OCI-LY1 (cell line): ENCODE measurements around the gene EPN3.

Experiments
- H2AFZ ChIP-seq: fragments of 200-600 bp; sonication (generic), shearing (Covaris generic); 2 replicates; pipeline ENCODE4 v1.6.0; 2014; ENCODE audit warnings: antibody characterized with exemption, mild to moderate bottlenecking, low read length
- H3F3A ChIP-seq: fragments of 200-600 bp; sonication (generic), shearing (Covaris generic); 2 replicates; pipeline ENCODE4 v1.6.0; 2014; ENCODE audit warnings: mild to moderate bottlenecking, antibody characterized with exemption, low read length, moderate library complexity; ENCODE audit not compliant: insufficient read depth
- H3K27ac ChIP-seq: fragments of 200-600 bp; sonication (generic); 2 replicates; pipeline ENCODE4 v1.5.1; 2014; ENCODE audit warnings: low read length, mixed run types, mild to moderate bottlenecking, low read depth; ENCODE audit not compliant: poor library complexity, severe bottlenecking
- H3K27me3 ChIP-seq: fragments of 200-600 bp; sonication (generic); 2 replicates; pipeline ENCODE4 v1.6.0; 2014; ENCODE audit warnings: antibody characterized with exemption, mild to moderate bottlenecking, low read length, moderate library complexity; ENCODE audit not compliant: insufficient read depth
- H3K36me3 ChIP-seq: fragments of 200-600 bp; sonication (generic); 2 replicates; pipeline ENCODE4 v1.6.1; 2014; ENCODE audit warnings: mild to moderate bottlenecking, antibody characterized with exemption, low read length, moderate library complexity, mixed read lengths; ENCODE audit not compliant: insufficient read depth
- H3K4me1 ChIP-seq: fragments of 200-600 bp; sonication (generic); 2 replicates; pipeline ENCODE4 v1.5.1; 2014; ENCODE audit warnings: mild to moderate bottlenecking, low read length, moderate library complexity; ENCODE audit not compliant: insufficient read depth, severe bottlenecking
- H3K4me2 ChIP-seq: fragments of 200-600 bp; sonication (generic), shearing (Covaris generic); 2 replicates; pipeline ENCODE4 v1.6.1; 2014; ENCODE audit warnings: low read length
- H3K4me3 ChIP-seq: fragments of 200-600 bp; sonication (generic); 2 replicates; pipeline ENCODE4 v1.5.1; 2014; ENCODE audit warnings: low read length, low read depth, mild to moderate bottlenecking, mixed read lengths; ENCODE audit not compliant: poor library complexity, severe bottlenecking
- H3K79me2 ChIP-seq: fragments of 200-600 bp; shearing (Covaris generic); 2 replicates; pipeline ENCODE4 v1.6.1; 2016; ENCODE audit warnings: mixed run types, low read length, mixed read lengths; ENCODE audit not compliant: insufficient read depth
- H3K9ac ChIP-seq: fragments of 200-600 bp; sonication (generic), shearing (Covaris generic); 2 replicates; pipeline ENCODE4 v1.6.1; 2014; ENCODE audit warnings: mild to moderate bottlenecking, low read length, mixed read lengths
- H3K9me2 ChIP-seq: fragments of 200-600 bp; sonication (generic), shearing (Covaris generic); 2 replicates; pipeline ENCODE4 v1.6.1; 2014; ENCODE audit warnings: low read depth, mild to moderate bottlenecking, low read length, mixed read lengths
- H3K9me3 ChIP-seq: fragments of 200-600 bp; shearing (Covaris generic); 2 replicates; pipeline ENCODE4 v1.6.1; 2014; ENCODE audit warnings: low read length, mixed read lengths
- H4K20me1 ChIP-seq: fragments of 200-600 bp; sonication (generic), shearing (Covaris generic); 2 replicates; pipeline ENCODE4 v1.6.0; 2016; ENCODE audit warnings: mild to moderate bottlenecking, low read length; ENCODE audit not compliant: insufficient read depth
- CTCF ChIP-seq: fragments of 200-600 bp; sonication (generic), shearing (Covaris generic); IDR thresholded peaks from 2 replicates; pipeline ENCODE4 v1.5.1; 2017; ENCODE audit warnings: mild to moderate bottlenecking, antibody characterized with exemption, low read length, moderate library complexity, mixed read lengths
- EZH2 ChIP-seq: fragments of 200-600 bp; sonication (generic), shearing (Covaris generic); IDR thresholded peaks from 2 replicates; pipeline ENCODE4 v1.8.0; 2017; ENCODE audit warnings: borderline replicate concordance, mixed run types, mild to moderate bottlenecking, antibody characterized with exemption, low read length, moderate library complexity, mixed read lengths

The EPN3 gene

GRCh38 chr17:50487213-50488096 lies 45.1 kb upstream of the EPN3 start:
- Histone ChIP-seq H3F3A (no peaks in the 10 kb centered on the region), H3K27ac (no peak overlapping the region), H3K9me3 (no peaks in the 10 kb centered on the region), H3K4me1 (no peaks in the 10 kb centered on the region), H3K4me2 (no peak overlapping the region), H3K9me2 (no peaks in the 10 kb centered on the region), H3K79me2 (no peaks in the 10 kb centered on the region), H3K27me3 (no peaks in the 10 kb centered on the region), H3K4me3 (no peak overlapping the region), H4K20me1 (no peaks in the 10 kb centered on the region), H2AFZ (no peak overlapping the region), H3K36me3 (no peaks in the 10 kb centered on the region), H3K9ac (no peak overlapping the region)
- TF ChIP-seq EZH2: no peak
- no peak for TF ChIP-seq CTCF

- Histone ChIP-seq H3K36me3 (no peaks in the 10 kb centered on the region), H3K9me3 (no peaks in the 10 kb centered on the region), H3K27ac (no peak overlapping the region), H3K79me2 (no peaks in the 10 kb centered on the region), H3K4me3 (no peak overlapping the region), H3K4me1 (no peaks in the 10 kb centered on the region), H3K9me2 (no peaks in the 10 kb centered on the region), H4K20me1 (no peaks in the 10 kb centered on the region), H3K27me3 (no peaks in the 10 kb centered on the region), H2AFZ (no peak overlapping the region), H3F3A (no peaks in the 10 kb centered on the region), H3K4me2 (no peak overlapping the region), H3K9ac (no peak overlapping the region)
- TF ChIP-seq CTCF (no peak), EZH2 (no peak)
These were observed 43.7 kb upstream of the EPN3 start for GRCh38 chr17:50488880-50489279.

- Histone ChIP-seq H3K9me2 (no peaks in the 10 kb centered on the region), H3K27me3 (no peaks in the 10 kb centered on the region), H2AFZ (no peak overlapping the region), H3F3A (no peaks in the 10 kb centered on the region), H3K9me3 (no peaks in the 10 kb centered on the region), H3K4me3 (no peak overlapping the region), H3K4me1 (no peaks in the 10 kb centered on the region), H4K20me1 (no peaks in the 10 kb centered on the region), H3K4me2 (no peak overlapping the region), H3K79me2 (no peaks in the 10 kb centered on the region), H3K36me3 (no peaks in the 10 kb centered on the region), H3K9ac (no peak overlapping the region), H3K27ac (no peak overlapping the region)
- TF ChIP-seq CTCF: no peak
- no peak for TF ChIP-seq EZH2
These were observed 41.0 kb upstream of the EPN3 start for GRCh38 chr17:50491505-50491904.
